ENCODE data around the gene ADCY1.

The ADCY1 gene

DNA sequence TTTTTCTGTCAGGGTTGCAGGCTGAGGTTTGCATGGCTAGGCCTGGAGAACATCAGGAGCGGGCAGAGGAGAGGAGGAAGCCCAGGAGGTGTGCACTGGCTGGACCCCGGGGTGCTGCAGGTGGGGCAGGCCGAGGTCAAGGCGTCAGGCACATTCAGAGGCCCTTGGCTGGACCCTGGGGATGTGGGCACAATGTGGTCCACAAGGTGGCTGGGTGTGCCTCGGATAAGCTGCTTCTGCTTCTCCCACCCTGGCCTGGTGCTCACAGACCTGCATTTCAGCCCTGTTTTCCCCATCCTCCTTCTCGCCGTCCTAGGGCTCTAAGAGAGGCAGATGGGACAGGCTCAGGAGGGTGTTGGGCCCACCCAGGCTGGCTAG lies 108.2 kb downstream of the ADCY1 start:
- no peak for DNase-seq
- H3K27me3 ChIP-seq (ENCODE audit: insufficient read depth, low read depth, severe bottlenecking) = no peaks in the 10 kb centered on the region
- TF ChIP-seq, protein P1, sequence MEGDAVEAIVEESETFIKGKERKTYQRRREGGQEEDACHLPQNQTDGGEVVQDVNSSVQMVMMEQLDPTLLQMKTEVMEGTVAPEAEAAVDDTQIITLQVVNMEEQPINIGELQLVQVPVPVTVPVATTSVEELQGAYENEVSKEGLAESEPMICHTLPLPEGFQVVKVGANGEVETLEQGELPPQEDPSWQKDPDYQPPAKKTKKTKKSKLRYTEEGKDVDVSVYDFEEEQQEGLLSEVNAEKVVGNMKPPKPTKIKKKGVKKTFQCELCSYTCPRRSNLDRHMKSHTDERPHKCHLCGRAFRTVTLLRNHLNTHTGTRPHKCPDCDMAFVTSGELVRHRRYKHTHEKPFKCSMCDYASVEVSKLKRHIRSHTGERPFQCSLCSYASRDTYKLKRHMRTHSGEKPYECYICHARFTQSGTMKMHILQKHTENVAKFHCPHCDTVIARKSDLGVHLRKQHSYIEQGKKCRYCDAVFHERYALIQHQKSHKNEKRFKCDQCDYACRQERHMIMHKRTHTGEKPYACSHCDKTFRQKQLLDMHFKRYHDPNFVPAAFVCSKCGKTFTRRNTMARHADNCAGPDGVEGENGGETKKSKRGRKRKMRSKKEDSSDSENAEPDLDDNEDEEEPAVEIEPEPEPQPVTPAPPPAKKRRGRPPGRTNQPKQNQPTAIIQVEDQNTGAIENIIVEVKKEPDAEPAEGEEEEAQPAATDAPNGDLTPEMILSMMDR (IDR thresholded peaks at IDR 0.05; ENCODE audit: low read depth, low read length) = no peak

GRCh38 chr7:45682836-45683555 lies 108.8 kb downstream of the ADCY1 start:
- TF ChIP-seq, protein P1 (IDR thresholded peaks at IDR 0.05; ENCODE audit: low read depth, low read length) = no peak
- DNase-seq = no peak
- Histone ChIP-seq H3K36me3 (peaks cover 3% of the 10 kb centered on the region), H3K4me3 (ENCODE audit: low read depth, low read length) (no peak overlapping the region), H3K27ac (no peak overlapping the region), H3K27me3 (ENCODE audit: insufficient read depth, low read depth, severe bottlenecking) (no peaks in the 10 kb centered on the region), H3K9me3 (ENCODE audit: severe bottlenecking) (no peaks in the 10 kb centered on the region)

More for the DNA sequence above, 108.2 kb downstream of the ADCY1 start:
- H3K27ac ChIP-seq = no peak overlapping the region
- H3K9me3 ChIP-seq (ENCODE audit: severe bottlenecking) = no peaks in the 10 kb centered on the region
- no peak overlapping the region for H3K4me3 ChIP-seq (ENCODE audit: low read depth, low read length)
- peaks cover 3% of the 10 kb centered on the region for H3K36me3 ChIP-seq

DNA sequence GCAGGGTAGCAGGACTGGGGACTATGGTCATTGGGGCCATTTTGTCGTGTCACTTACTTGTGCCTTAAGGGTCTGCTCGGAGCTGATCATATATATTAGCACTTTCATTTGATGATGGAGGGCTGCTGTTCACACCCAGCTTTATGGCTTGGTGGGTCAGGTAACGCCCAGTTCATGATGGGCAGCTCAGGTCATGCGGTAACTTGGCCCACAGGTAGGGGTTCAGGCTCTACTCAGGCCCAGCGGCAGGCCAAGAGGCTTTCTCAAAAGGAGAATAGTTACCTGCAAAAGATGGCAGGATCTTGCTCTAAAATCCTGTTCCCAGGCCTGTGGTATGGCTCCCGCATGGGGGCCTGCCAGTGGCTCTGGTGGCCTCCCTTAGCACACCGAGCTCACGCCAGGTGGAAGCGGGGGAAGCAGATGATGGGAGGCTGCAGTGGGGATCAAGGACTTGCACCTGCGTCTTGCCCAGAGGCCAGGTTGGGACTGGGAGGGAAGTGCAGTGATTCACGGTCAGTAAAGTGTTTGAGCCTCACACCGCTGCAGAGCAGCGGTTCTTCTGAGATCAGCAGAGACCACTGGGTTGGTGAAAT lies 109.5 kb downstream of the ADCY1 start:
- Histone ChIP-seq H3K36me3 (no peaks in the 10 kb centered on the region; the same call in 1 of the 2 replicates), H3K9me3 (ENCODE audit: severe bottlenecking) (no peaks in the 10 kb centered on the region), H3K4me3 (ENCODE audit: low read depth, low read length) (no peak overlapping the region), H3K27ac (no peak overlapping the region), H3K27me3 (ENCODE audit: insufficient read depth, low read depth, severe bottlenecking) (no peaks in the 10 kb centered on the region)
- TF ChIP-seq, protein P1 (IDR thresholded peaks at IDR 0.05; ENCODE audit: low read depth, low read length) = no peak
- DNase-seq = no peak

- no peak overlapping the region for H3K27ac ChIP-seq
- no peaks in the 10 kb centered on the region for H3K27me3 ChIP-seq (ENCODE audit: insufficient read depth, low read depth, severe bottlenecking)
These were observed 110.9 kb downstream of the ADCY1 start for GRCh38 chr7:45684910-45685618.

GRCh38 chr7:45685619-45686240 lies 111.6 kb downstream of the ADCY1 start:
- Histone ChIP-seq H3K36me3 (no peaks in the 10 kb centered on the region), H3K9me3 (ENCODE audit: severe bottlenecking) (no peaks in the 10 kb centered on the region), H3K27me3 (ENCODE audit: insufficient read depth, low read depth, severe bottlenecking) (no peaks in the 10 kb centered on the region), H3K27ac (no peak overlapping the region), H3K4me3 (ENCODE audit: low read depth, low read length) (no peak overlapping the region)
- no peak for DNase-seq
- TF ChIP-seq, protein P1 (IDR thresholded peaks at IDR 0.05; ENCODE audit: low read depth, low read length) = no peak

More at GRCh38 chr7:45684910-45685618, 110.9 kb downstream of the ADCY1 start:
- TF ChIP-seq, protein P1 (IDR thresholded peaks at IDR 0.05; ENCODE audit: low read depth, low read length) = no peak
- no peak for DNase-seq
- Histone ChIP-seq H3K4me3 (ENCODE audit: low read depth, low read length) (no peak overlapping the region), H3K36me3 (no peaks in the 10 kb centered on the region; the same call in 1 of the 2 replicates), H3K9me3 (ENCODE audit: severe bottlenecking) (no peaks in the 10 kb centered on the region)

Data from WERI-Rb-1 (cell line).